Nephron (organoid): ENCODE data around the gene CDKAL1.
A peak's percentile ranks its signal among the peaks of the same experiment; 100 is the strongest.

Experiments used
- H3K27ac Mint-ChIP-seq, 3 experiments: 2 replicates each; pipeline ENCODE4 v1.8.0; 2020; ENCODE audit warnings: mixed read lengths in 3 of 3, mild to moderate bottlenecking in 2 of 3, moderate library complexity in 1 of 3
- H3K27me3 Mint-ChIP-seq: 2 replicates; pipeline ENCODE4 v1.8.0; 2021; ENCODE audit warnings: low read depth, mild to moderate bottlenecking, moderate library complexity, mixed read lengths
- H3K36me3 Mint-ChIP-seq: 2 replicates; pipeline ENCODE4 v1.8.0; 2020; ENCODE audit warnings: low read depth, mixed read lengths
- H3K4me1 Mint-ChIP-seq: 2 replicates; pipeline ENCODE4 v1.8.0; 2020; ENCODE audit warnings: mixed read lengths
- H3K4me3 Mint-ChIP-seq, 3 experiments: 2 replicates each; pipeline ENCODE4 v1.8.0; 2020; ENCODE audit warnings: mild to moderate bottlenecking in 3 of 3, mixed read lengths in 3 of 3, moderate library complexity in 2 of 3
- H3K9me3 Mint-ChIP-seq: 2 replicates; pipeline ENCODE4 v1.8.0; 2020; ENCODE audit warnings: mixed read lengths
- CTCF ChIP-seq, 3 experiments: fragments of 200-600 bp; sonication (generic); IDR thresholded peaks; one replicate each; pipeline ENCODE4 v1.5.0; 2021; ENCODE audit warnings: antibody characterized with exemption in 3 of 3; ENCODE audit not compliant: unreplicated experiment in 3 of 3

CDKAL1 gene

GRCh38 chr6:20569000-20569610, 34.8 kb downstream of the CDKAL1 start:
- no peak overlapping the region for H3K4me3 Mint-ChIP-seq
- H3K9me3 Mint-ChIP-seq = no peaks in the 10 kb centered on the region
- H3K4me1 Mint-ChIP-seq = peaks cover 19% of the 10 kb centered on the region
- peaks cover 7% of the 10 kb centered on the region for H3K36me3 Mint-ChIP-seq
- TF ChIP-seq CTCF (IDR thresholded peaks at IDR 0.05; ENCODE audit: unreplicated experiment in 3 of 3) = no peak
- peak overlapping the region in 2 of 3 experiments; percentile 11 to 44 for H3K27ac Mint-ChIP-seq
- no peaks in the 10 kb centered on the region for H3K27me3 Mint-ChIP-seq

- Mint-ChIP-seq H3K4me1 (peaks cover 28% of the 10 kb centered on the region), H3K4me3 (no peak overlapping the region)
These were observed 37.0 kb downstream of the CDKAL1 start for GRCh38 chr6:20571261-20571660.

GRCh38 chr6:20572288-20572687, 38.0 kb downstream of the CDKAL1 start:
- Mint-ChIP-seq H3K4me1 (peaks cover 33% of the 10 kb centered on the region), H3K27ac (peak overlapping the region; percentile 18 to 24 (median 20)), H3K27me3 (no peaks in the 10 kb centered on the region), H3K9me3 (no peaks in the 10 kb centered on the region), H3K4me3 (no peak overlapping the region), H3K36me3 (peaks cover 5% of the 10 kb centered on the region)
- no peak for TF ChIP-seq CTCF (IDR thresholded peaks at IDR 0.05; ENCODE audit: unreplicated experiment in 3 of 3)

More at GRCh38 chr6:20571261-20571660, 37.0 kb downstream of the CDKAL1 start:
- TF ChIP-seq CTCF (IDR thresholded peaks at IDR 0.05; ENCODE audit: unreplicated experiment in 3 of 3) = no peak
- Mint-ChIP-seq H3K27ac (no peak overlapping the region), H3K36me3 (peaks cover 7% of the 10 kb centered on the region), H3K9me3 (no peaks in the 10 kb centered on the region), H3K27me3 (no peaks in the 10 kb centered on the region)

GRCh38 chr6:20572940-20573339, 38.7 kb downstream of the CDKAL1 start:
- Mint-ChIP-seq H3K27ac (peak overlapping the region in 2 of 3 experiments; percentile 18 to 24), H3K9me3 (no peaks in the 10 kb centered on the region), H3K36me3 (peaks cover 4% of the 10 kb centered on the region), H3K27me3 (no peaks in the 10 kb centered on the region), H3K4me3 (no peak overlapping the region), H3K4me1 (peaks cover 33% of the 10 kb centered on the region)
- TF ChIP-seq CTCF (IDR thresholded peaks at IDR 0.05; ENCODE audit: unreplicated experiment in 3 of 3) = no peak

- Mint-ChIP-seq H3K9me3 (no peaks in the 10 kb centered on the region), H3K27me3 (no peaks in the 10 kb centered on the region), H3K4me1 (peaks cover 28% of the 10 kb centered on the region), H3K4me3 (no peak overlapping the region), H3K27ac (peak overlapping the region in 2 of 3 experiments; percentile 62 to 80), H3K36me3 (peaks cover 6% of the 10 kb centered on the region)
- TF ChIP-seq CTCF (IDR thresholded peaks at IDR 0.05; ENCODE audit: unreplicated experiment in 3 of 3) = no peak
These were observed 40.1 kb downstream of the CDKAL1 start for GRCh38 chr6:20574355-20574754.

GRCh38 chr6:20575125-20575524, 40.9 kb downstream of the CDKAL1 start:
- H3K4me1 Mint-ChIP-seq = peaks cover 28% of the 10 kb centered on the region
- peaks cover 6% of the 10 kb centered on the region for H3K36me3 Mint-ChIP-seq

More at GRCh38 chr6:20575125-20575524, 40.9 kb downstream of the CDKAL1 start:
- Mint-ChIP-seq H3K9me3 (no peaks in the 10 kb centered on the region), H3K27me3 (no peaks in the 10 kb centered on the region), H3K27ac (peak overlapping the region in 1 of 3 experiments; percentile 80), H3K4me3 (no peak overlapping the region)
- no peak for TF ChIP-seq CTCF (IDR thresholded peaks at IDR 0.05; ENCODE audit: unreplicated experiment in 3 of 3)
